HL-60 (cell line): ENCODE measurements around the gene EFHC1.

Experiments
- REST ChIP-seq: IDR thresholded peaks from 2 replicates; pipeline ENCODE4 v1.6.1; 2012; ENCODE audit warnings: low read depth; ENCODE audit not compliant: insufficient replicate concordance
- TF ChIP-seq, protein P1 (sequence below): IDR thresholded peaks from one replicate; pipeline ENCODE4 v1.5.1; 2011; ENCODE audit warnings: low read length, control low read depth, inconsistent platforms; ENCODE audit not compliant: insufficient read depth

DNA sequence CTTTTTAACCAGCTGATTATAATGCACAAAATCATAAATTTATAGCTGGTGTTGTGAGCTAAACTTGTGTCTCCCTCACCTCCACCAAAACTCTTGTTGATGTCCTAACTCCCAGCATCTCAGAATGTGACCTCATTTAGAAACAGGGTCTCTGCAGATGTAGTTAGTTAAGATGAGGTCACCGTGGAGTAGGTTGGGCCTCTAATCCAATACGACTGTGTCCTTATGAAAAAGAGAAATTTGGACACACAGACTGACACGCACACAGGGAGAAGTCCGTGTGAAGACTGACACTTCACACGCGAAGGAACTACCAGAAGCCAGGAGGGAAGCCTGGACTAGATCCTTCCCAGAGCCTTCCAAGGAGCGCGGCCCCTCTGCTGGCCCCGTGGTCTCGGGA, 110.2 kb downstream of the EFHC1 start:
- TF ChIP-seq, protein P1, sequence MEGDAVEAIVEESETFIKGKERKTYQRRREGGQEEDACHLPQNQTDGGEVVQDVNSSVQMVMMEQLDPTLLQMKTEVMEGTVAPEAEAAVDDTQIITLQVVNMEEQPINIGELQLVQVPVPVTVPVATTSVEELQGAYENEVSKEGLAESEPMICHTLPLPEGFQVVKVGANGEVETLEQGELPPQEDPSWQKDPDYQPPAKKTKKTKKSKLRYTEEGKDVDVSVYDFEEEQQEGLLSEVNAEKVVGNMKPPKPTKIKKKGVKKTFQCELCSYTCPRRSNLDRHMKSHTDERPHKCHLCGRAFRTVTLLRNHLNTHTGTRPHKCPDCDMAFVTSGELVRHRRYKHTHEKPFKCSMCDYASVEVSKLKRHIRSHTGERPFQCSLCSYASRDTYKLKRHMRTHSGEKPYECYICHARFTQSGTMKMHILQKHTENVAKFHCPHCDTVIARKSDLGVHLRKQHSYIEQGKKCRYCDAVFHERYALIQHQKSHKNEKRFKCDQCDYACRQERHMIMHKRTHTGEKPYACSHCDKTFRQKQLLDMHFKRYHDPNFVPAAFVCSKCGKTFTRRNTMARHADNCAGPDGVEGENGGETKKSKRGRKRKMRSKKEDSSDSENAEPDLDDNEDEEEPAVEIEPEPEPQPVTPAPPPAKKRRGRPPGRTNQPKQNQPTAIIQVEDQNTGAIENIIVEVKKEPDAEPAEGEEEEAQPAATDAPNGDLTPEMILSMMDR, result no peak
- no peak for TF ChIP-seq REST
